Retinal pigment epithelial cell (primary cell): ENCODE results near the gene KRTAP5-1.
"Not testable (repeated sequence)": the region's sequence is repeated elsewhere in the genome, so short reads cannot be mapped to it uniquely, and the experiment has no call there.

Source experiments
- DNase-seq: peaks from one replicate; pipeline ENCODE4 v3.0.0-alpha.2; 2010; ENCODE audit warnings: low read depth
- H3K4me3 ChIP-seq: 2 replicates; pipeline ENCODE4 v1.5.1; 2011; ENCODE audit warnings: mild to moderate bottlenecking, low read length, control low read depth, moderate library complexity
- CTCF ChIP-seq: conservative IDR thresholded peaks from 2 replicates; pipeline ENCODE4 v1.5.1; 2011; ENCODE audit warnings: low read depth, low read length, control low read depth, inconsistent platforms

Gene KRTAP5-1

GRCh38 chr11:1608363-1608762, 23.3 kb upstream of the KRTAP5-1 start, which contains the start of gene KRTAP5-3:
Gene KRTAP5-3, minus strand, starts transcription at chr11:1608463. Its CDS starts 78 bp downstream, at chr11:1608385.
- no peak for TF ChIP-seq CTCF
- no peak for DNase-seq
- H3K4me3 ChIP-seq = no peak within 1 kb of the TSS

- not testable (repeated sequence) for H3K4me3 ChIP-seq
These were observed 22.8 kb upstream of the KRTAP5-1 start for GRCh38 chr11:1607901-1608300.

GRCh38 chr11:1607156-1607845, 22.2 kb upstream of the KRTAP5-1 start:
- not testable (repeated sequence) for H3K4me3 ChIP-seq, DNase-seq

More at GRCh38 chr11:1607901-1608300, 22.8 kb upstream of the KRTAP5-1 start:
- DNase-seq = not testable (repeated sequence)

- H3K4me3 ChIP-seq, DNase-seq: not testable (repeated sequence)
These were observed 20.8 kb upstream of the KRTAP5-1 start for GRCh38 chr11:1605923-1606322.

- no peak for TF ChIP-seq CTCF
- no peak for DNase-seq
- H3K4me3 ChIP-seq = no peak overlapping the region
These were observed 19.6 kb upstream of the KRTAP5-1 start for GRCh38 chr11:1604711-1605110.

- no peak for TF ChIP-seq CTCF
- no peak overlapping the region for H3K4me3 ChIP-seq
- DNase-seq = no peak
These were observed 19.1 kb upstream of the KRTAP5-1 start for GRCh38 chr11:1604181-1604580.

GRCh38 chr11:1603629-1604028, 18.5 kb upstream of the KRTAP5-1 start:
- no peak for DNase-seq
- H3K4me3 ChIP-seq = no peak overlapping the region
- TF ChIP-seq CTCF = no peak

- not testable (repeated sequence) for DNase-seq, H3K4me3 ChIP-seq
These were observed 16.6 kb upstream of the KRTAP5-1 start for GRCh38 chr11:1601663-1602062.

- no peak for DNase-seq
These were observed 15.5 kb upstream of the KRTAP5-1 start for GRCh38 chr11:1600626-1601025.

More at GRCh38 chr11:1600626-1601025, 15.5 kb upstream of the KRTAP5-1 start:
- no peak overlapping the region for H3K4me3 ChIP-seq
- no peak for TF ChIP-seq CTCF
